Hematopoietic multipotent progenitor cell (in vitro differentiated cells): ENCODE results near the gene CYP8B1. TPM values are rescaled to one million over a fixed set of nuclear protein-coding genes. Genes with fewer than 3 reads are reported as not detected.

Experiments used
- DNase-seq, 3 donors: peaks; one replicate each; pipeline ENCODE4 v3.0.0-alpha.2; 2011 to 2015; ENCODE audit warnings: low read depth in 2 of 3, low spot score in 2 of 3
- total RNA-seq: library from RNA; depleted of rRNA; stranded (reverse); fragments of >200 nt; gene quantifications from one replicate; pipeline ENCODE4 v1.2.3, GENCODE V29; 2012

CYP8B1 gene
- total RNA-seq, result not detected

- DNase-seq, result no peak
These were observed at the start of gene CYP8B1 for GRCh38 chr3:42875325-42876151. CYP8B1 (minus strand) TSS chr3:42875879; CDS start chr3:42875816, 63 bp downstream.

GRCh38 chr3:42923606-42924005 is 47.9 kb upstream of the CYP8B1 start:
- no peak for DNase-seq

- peak in 1 of 3 donors; percentile 6 for DNase-seq
These were observed 39.3 kb upstream of the CYP8B1 start for GRCh38 chr3:42914771-42915515.

- DNase-seq, result no peak
These were observed 35.9 kb upstream of the CYP8B1 start for GRCh38 chr3:42911551-42911950.

GRCh38 chr3:42908675-42909074 is 33.0 kb upstream of the CYP8B1 start:
- no peak for DNase-seq

GRCh38 chr3:42906848-42907183 is 31.1 kb upstream of the CYP8B1 start:
- DNase-seq, result no peak

GRCh38 chr3:42906070-42906847 is 30.6 kb upstream of the CYP8B1 start, which contains the start of gene ZNF662:
ZNF662 (plus strand) TSS chr3:42906142; CDS start chr3:42908115, 1,973 bp downstream.
- DNase-seq, result peak in 2 of 3 donors; percentile 35 to 57

GRCh38 chr3:42905740-42906069 is 30.0 kb upstream of the CYP8B1 start:
- no peak for DNase-seq

GRCh38 chr3:42904076-42904475 is 28.4 kb upstream of the CYP8B1 start:
- no peak for DNase-seq

GRCh38 chr3:42902257-42902656 is 26.6 kb upstream of the CYP8B1 start:
- no peak for DNase-seq

GRCh38 chr3:42901073-42901415 is 25.4 kb upstream of the CYP8B1 start:
- DNase-seq, result no peak

GRCh38 chr3:42900226-42901072 is 24.8 kb upstream of the CYP8B1 start:
- no peak for DNase-seq

- no peak for DNase-seq
These were observed 23.4 kb upstream of the CYP8B1 start for GRCh38 chr3:42898896-42899675.

- no peak for DNase-seq
These were observed 19.8 kb upstream of the CYP8B1 start for GRCh38 chr3:42895580-42895868.

- peak in 1 of 3 donors; percentile 7 for DNase-seq
These were observed 19.3 kb upstream of the CYP8B1 start for GRCh38 chr3:42894698-42895579.

GRCh38 chr3:42892807-42893206 is 17.1 kb upstream of the CYP8B1 start:
- DNase-seq, result no peak

- DNase-seq, result no peak
These were observed 16.5 kb upstream of the CYP8B1 start for GRCh38 chr3:42892169-42892568.

GRCh38 chr3:42891042-42891441 is 15.4 kb upstream of the CYP8B1 start:
- no peak for DNase-seq

- DNase-seq, result no peak
These were observed 11.4 kb upstream of the CYP8B1 start for GRCh38 chr3:42887084-42887483.
